Measurements from ENCODE around the gene NFX1. TPM values are rescaled to one million over a fixed set of nuclear protein-coding genes. Genes with fewer than 3 reads are reported as not detected.
A peak's percentile ranks its signal among the peaks of the same experiment; 100 is the strongest.

Gene NFX1
- total RNA-seq, 4 donors from 2014 or later = 44.7 to 65.3 (median 49.8) TPM

- Histone ChIP-seq H3K36me3 (no peaks in the 10 kb centered on the region), H3K9me3 (no peaks in the 10 kb centered on the region), H3K27me3 (no peaks in the 10 kb centered on the region), H3K4me1 (peaks cover 13 to 18% of the 10 kb centered on the region in 2 donors), H3K27ac (peak overlapping the region in 1 of 3 donors; percentile 51), H3K4me3 (replicated peaks in 1 of 3) (no peak overlapping the region)
- TF ChIP-seq POLR2A (IDR thresholded peaks at IDR 0.05) (no peak), CTCF (IDR thresholded peaks at IDR 0.05) (peak; percentile 48 to 85 (median 79))
- 10% methylated on average over 6 to 9 of the region's 9 CpGs for WGBS, 2 donors
- DNase-seq = peak; percentile 92 to 93
- intact Hi-C loops (cut with DNase I) = loop anchor here (2.0 kb wide), 1 partner anchor 41 kb away; no protein-coding TSS in a partner anchor
Observed at GRCh38 chr9:33415501-33416038, 125.3 kb downstream of the NFX1 start.

- H3K4me1 ChIP-seq = peaks cover 13 to 18% of the 10 kb centered on the region in 2 donors
- TF ChIP-seq CTCF (IDR thresholded peaks at IDR 0.05) (no peak), POLR2A (IDR thresholded peaks at IDR 0.05) (no peak)
- H3K27me3 ChIP-seq = no peaks in the 10 kb centered on the region
- 66 to 70% methylated on average over 5 of the region's 5 CpGs for WGBS, 2 donors
- H3K36me3 ChIP-seq = no peaks in the 10 kb centered on the region
- no peaks in the 10 kb centered on the region for H3K9me3 ChIP-seq
- no peak overlapping the region for H3K27ac ChIP-seq
- DNase-seq = no peak
- intact Hi-C loops (cut with DNase I) = loop anchor here (2.0 kb wide), 1 partner anchor 42 kb away; no protein-coding TSS in a partner anchor
- H3K4me3 ChIP-seq (replicated peaks in 1 of 3) = no peak overlapping the region
Observed at GRCh38 chr9:33416996-33417395, 126.7 kb downstream of the NFX1 start.

GRCh38 chr9:33418090-33418489 lies 127.8 kb downstream of the NFX1 start:
- no peak for DNase-seq
- intact Hi-C loops (cut with DNase I) = no loop called here
- Histone ChIP-seq H3K4me1 (peaks cover 13 to 18% of the 10 kb centered on the region in 2 donors), H3K9me3 (no peaks in the 10 kb centered on the region), H3K27ac (no peak overlapping the region), H3K36me3 (no peaks in the 10 kb centered on the region), H3K4me3 (replicated peaks in 1 of 3) (no peak overlapping the region), H3K27me3 (no peaks in the 10 kb centered on the region)
- no peak for TF ChIP-seq CTCF (IDR thresholded peaks at IDR 0.05)
- TF ChIP-seq POLR2A (IDR thresholded peaks at IDR 0.05) = no peak
- 99 to 100% methylated on average over 2 to 8 of the region's 8 CpGs for WGBS, 2 donors

GRCh38 chr9:33419708-33420303 lies 129.5 kb downstream of the NFX1 start:
- Histone ChIP-seq H3K27me3 (no peaks in the 10 kb centered on the region), H3K27ac (no peak overlapping the region), H3K4me3 (replicated peaks in 1 of 3) (no peak overlapping the region), H3K36me3 (no peaks in the 10 kb centered on the region), H3K9me3 (no peaks in the 10 kb centered on the region), H3K4me1 (peaks cover 11 to 13% of the 10 kb centered on the region in 2 donors)
- DNase-seq = no peak
- TF ChIP-seq CTCF (IDR thresholded peaks at IDR 0.05) = no peak
- no peak for TF ChIP-seq POLR2A (IDR thresholded peaks at IDR 0.05)
- intact Hi-C loops (cut with DNase I) = no loop called here
- 75 to 76% methylated on average over 10 of the region's 10 CpGs for WGBS, 2 donors

Small RNAs within 50 kb of the gene (small RNA-seq; reads per million reads assigned to genes)
- not detected for gene RF00019

Other genes starting within 250 kb of the NFX1 start
- gene SMU1, start 213.8 kb upstream of the NFX1 start, total RNA-seq = 10 to 100 TPM; 19.8 to 24.2 (median 22.1) TPM
- gene B4GALT1, start 123.2 kb upstream of the NFX1 start, total RNA-seq = 100 to 1,000 TPM in 3 of 4 donors, 10 to 100 TPM in 1; 88.3 to 119 (median 103) TPM
- not detected for gene SPINK4, start 50.3 kb upstream of the NFX1 start, total RNA-seq
- 100 to 1,000 TPM in 2 of 4 donors, 10 to 100 TPM in 2; 72.0 to 135 (median 99.3) TPM for gene BAG1, start 25.8 kb upstream of the NFX1 start, total RNA-seq
- 10 to 100 TPM; 55.1 to 78.2 (median 60.3) TPM for gene CHMP5, start 25.5 kb upstream of the NFX1 start, total RNA-seq
- gene AQP7, start 112.1 kb downstream of the NFX1 start, total RNA-seq = 1 to 10 TPM; 1.9 to 4.7 (median 2.5) TPM
- 1 to 10 TPM; 1.0 to 4.3 (median 2.5) TPM for gene AQP3, start 157.1 kb downstream of the NFX1 start, total RNA-seq
- gene NOL6, start 183.4 kb downstream of the NFX1 start, total RNA-seq = 10 to 100 TPM; 13.0 to 32.3 (median 27.0) TPM
- gene ANKRD18B, start 233.7 kb downstream of the NFX1 start, total RNA-seq = 10 to 100 TPM in 1 of 4 donors, 1 to 10 TPM in 1, under 1 TPM in 2; 0.59 to 12.4 (median 1.5) TPM

All from thyroid gland (tissue), 4 donors.